SK-N-SH treated with all-trans-retinoic acid at 6 μM for 48 hours (cell line): ENCODE results near the gene DPP8.

ENCODE experiments used
- ATAC-seq: fragments of 200-7000 bp; cut with Tn5 transposase; 3 replicates; pipeline ENCODE4 v1.9.1; 2020; ENCODE audit warnings: mild to moderate bottlenecking, moderate library complexity
- ARNTL ChIP-seq: fragments of 450-650 bp; formaldehyde crosslinking; IDR thresholded peaks from 2 replicates; pipeline ENCODE4 v1.5.0; 2020; ENCODE audit warnings: low read depth, mild to moderate bottlenecking, moderate library complexity, borderline replicate concordance
- BACH2 ChIP-seq: fragments of 250-450 bp; sonication (Bioruptor Pico); IDR thresholded peaks from 2 replicates; pipeline ENCODE4 v1.9.0; 2021; ENCODE audit warnings: mild to moderate bottlenecking, borderline replicate concordance
- ISL1 ChIP-seq: fragments of 250-450 bp; sonication (Bioruptor Pico); IDR thresholded peaks from 2 replicates; pipeline ENCODE4 v2.1.2; 2022; ENCODE audit warnings: mild to moderate bottlenecking, moderate library complexity
- OSR1 ChIP-seq: fragments of 250-450 bp; sonication (Bioruptor Pico); IDR thresholded peaks from 2 replicates; pipeline ENCODE4 v1.8.0; 2022; ENCODE audit warnings: moderate library complexity, mild to moderate bottlenecking, inconsistent platforms
- PPARA ChIP-seq: fragments of 250-450 bp; sonication (Bioruptor Pico); IDR thresholded peaks from 2 replicates; pipeline ENCODE4 v1.5.0; 2020; ENCODE audit warnings: mild to moderate bottlenecking, borderline replicate concordance
- RARB ChIP-seq: fragments of 250-450 bp; sonication (Bioruptor Pico); IDR thresholded peaks from 2 replicates; pipeline ENCODE4 v1.8.0; 2021; ENCODE audit warnings: mild to moderate bottlenecking, moderate library complexity
- SNAI2 ChIP-seq: fragments of 250-450 bp; sonication (Bioruptor Pico); IDR thresholded peaks from 2 replicates; pipeline ENCODE4 v1.5.0; 2020; ENCODE audit warnings: mild to moderate bottlenecking, moderate library complexity
- TCF4 ChIP-seq: fragments of 250-450 bp; sonication (Bioruptor Pico); IDR thresholded peaks from 2 replicates; pipeline ENCODE4 v1.8.0; 2021; ENCODE audit warnings: mild to moderate bottlenecking, moderate library complexity, borderline replicate concordance
- TOX ChIP-seq: fragments of 250-450 bp; sonication (Bioruptor Pico); IDR thresholded peaks from 2 replicates; pipeline ENCODE4 v1.8.0; 2021; ENCODE audit warnings: mild to moderate bottlenecking, moderate library complexity, borderline replicate concordance
- ZC3H10 ChIP-seq: fragments of 250-450 bp; sonication (Bioruptor Pico); IDR thresholded peaks from 2 replicates; pipeline ENCODE4 v1.5.1; 2021; ENCODE audit warnings: mild to moderate bottlenecking, moderate library complexity
- ZNF8 ChIP-seq: fragments of 450-650 bp; formaldehyde crosslinking; IDR thresholded peaks from 2 replicates; pipeline ENCODE4 v1.5.0; 2020; ENCODE audit warnings: mild to moderate bottlenecking, moderate library complexity
- TF ChIP-seq, protein P1 (sequence below): fragments of 250-450 bp; sonication (Bioruptor Pico); IDR thresholded peaks from 2 replicates; pipeline ENCODE4 v1.5.1; 2021; ENCODE audit warnings: mild to moderate bottlenecking, moderate library complexity
- TF ChIP-seq, protein P2 (sequence below): fragments of 250-450 bp; sonication (Bioruptor Pico); IDR thresholded peaks from 2 replicates; pipeline ENCODE4 v1.5.0; 2020; ENCODE audit warnings: mild to moderate bottlenecking, moderate library complexity
- TF ChIP-seq, protein P3 (sequence below): fragments of 250-450 bp; sonication (Bioruptor Pico); IDR thresholded peaks from 2 replicates; pipeline ENCODE4 v1.5.1; 2020; ENCODE audit warnings: low read depth, mild to moderate bottlenecking, moderate library complexity
- TF ChIP-seq, protein P4 (sequence below): fragments of 250-450 bp; sonication (Bioruptor Pico); IDR thresholded peaks from 2 replicates; pipeline ENCODE4 v1.8.0; 2020; ENCODE audit warnings: mild to moderate bottlenecking, moderate library complexity, borderline replicate concordance
- TF ChIP-seq, protein P5 (sequence below): fragments of 250-450 bp; sonication (Bioruptor Pico); IDR thresholded peaks from 2 replicates; pipeline ENCODE4 v1.8.0; 2021; ENCODE audit warnings: low read depth, mild to moderate bottlenecking, moderate library complexity, borderline replicate concordance

Gene DPP8

DNA sequence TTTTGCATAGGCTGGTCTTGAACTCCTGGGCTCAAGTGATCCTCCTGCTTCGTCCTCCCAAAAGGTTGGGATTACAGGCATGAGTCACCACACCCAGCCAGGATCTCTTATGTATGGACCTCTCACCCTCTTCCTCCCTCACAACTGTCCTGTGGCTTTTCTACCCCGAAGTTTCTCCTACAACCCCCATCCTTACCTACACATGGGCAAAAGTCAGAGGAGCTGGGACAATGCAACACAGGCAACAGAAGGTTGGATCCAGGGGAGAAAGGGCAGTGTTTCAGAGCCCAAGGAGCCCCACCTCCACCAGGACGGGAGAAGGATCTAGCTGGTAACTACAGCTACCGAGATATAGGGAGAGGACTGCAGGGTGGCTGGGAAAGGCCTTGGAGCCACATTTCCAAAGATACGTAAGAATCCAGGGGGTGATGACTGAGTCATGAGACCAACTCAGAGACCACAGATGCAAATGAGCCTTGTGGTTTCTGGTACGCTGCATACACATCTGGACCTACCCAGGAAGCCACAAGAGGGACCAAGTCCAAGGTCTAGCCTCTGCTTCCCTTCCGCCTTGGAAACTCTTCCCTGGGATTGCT, 108.4 kb downstream of the DPP8 start (continued):
- TF ChIP-seq TCF4 (no peak), BACH2 (CRISPR knock-in tag) (no peak), RARB (no peak), SNAI2 (no peak)
- TF ChIP-seq, protein P1, sequence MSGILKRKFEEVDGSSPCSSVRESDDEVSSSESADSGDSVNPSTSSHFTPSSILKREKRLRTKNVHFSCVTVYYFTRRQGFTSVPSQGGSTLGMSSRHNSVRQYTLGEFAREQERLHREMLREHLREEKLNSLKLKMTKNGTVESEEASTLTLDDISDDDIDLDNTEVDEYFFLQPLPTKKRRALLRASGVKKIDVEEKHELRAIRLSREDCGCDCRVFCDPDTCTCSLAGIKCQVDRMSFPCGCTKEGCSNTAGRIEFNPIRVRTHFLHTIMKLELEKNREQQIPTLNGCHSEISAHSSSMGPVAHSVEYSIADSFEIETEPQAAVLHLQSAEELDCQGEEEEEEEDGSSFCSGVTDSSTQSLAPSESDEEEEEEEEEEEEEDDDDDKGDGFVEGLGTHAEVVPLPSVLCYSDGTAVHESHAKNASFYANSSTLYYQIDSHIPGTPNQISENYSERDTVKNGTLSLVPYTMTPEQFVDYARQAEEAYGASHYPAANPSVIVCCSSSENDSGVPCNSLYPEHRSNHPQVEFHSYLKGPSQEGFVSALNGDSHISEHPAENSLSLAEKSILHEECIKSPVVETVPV, result no peak

DNA sequence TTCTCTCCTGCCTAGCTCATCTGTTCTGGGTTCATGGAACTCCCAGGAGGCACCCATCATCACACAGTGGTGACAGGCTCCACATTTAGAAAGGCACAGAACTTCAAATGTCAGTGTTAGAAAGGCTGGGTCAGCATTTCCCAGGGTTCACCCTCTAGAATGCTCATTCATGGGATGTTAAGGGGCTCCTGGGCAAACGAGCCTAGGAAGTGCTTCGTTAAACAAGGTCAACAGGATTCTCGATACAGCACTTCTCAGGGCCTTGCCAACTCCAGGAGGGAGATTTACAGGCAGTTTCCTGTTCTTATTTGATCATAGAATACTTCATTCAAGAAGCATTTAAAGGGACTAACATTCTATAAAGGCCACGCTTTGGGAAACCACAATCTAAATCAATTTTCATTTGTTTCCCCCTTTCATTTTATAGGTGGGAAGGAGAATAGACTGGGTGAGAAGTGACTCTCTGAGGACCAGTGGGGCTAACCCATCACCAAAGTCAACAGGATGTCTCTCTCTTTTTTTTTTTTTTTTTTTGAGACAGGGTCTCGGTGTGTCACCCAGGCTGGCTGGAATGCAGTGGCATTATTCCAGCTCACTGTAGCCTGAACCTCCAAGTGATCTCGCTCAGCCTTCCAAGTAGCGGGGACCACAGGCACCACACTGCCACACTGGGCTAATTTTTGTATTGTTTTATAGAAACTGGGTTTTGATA, 109.0 kb downstream of the DPP8 start:
- no peak for ATAC-seq

More for the DNA sequence above, 109.0 kb downstream of the DPP8 start:
- TF ChIP-seq, protein P1, result no peak
- no peak for TF ChIP-seq ARNTL (CRISPR knock-in tag)
- no peak for TF ChIP-seq TOX (CRISPR knock-in tag)
- TF ChIP-seq, protein P2, sequence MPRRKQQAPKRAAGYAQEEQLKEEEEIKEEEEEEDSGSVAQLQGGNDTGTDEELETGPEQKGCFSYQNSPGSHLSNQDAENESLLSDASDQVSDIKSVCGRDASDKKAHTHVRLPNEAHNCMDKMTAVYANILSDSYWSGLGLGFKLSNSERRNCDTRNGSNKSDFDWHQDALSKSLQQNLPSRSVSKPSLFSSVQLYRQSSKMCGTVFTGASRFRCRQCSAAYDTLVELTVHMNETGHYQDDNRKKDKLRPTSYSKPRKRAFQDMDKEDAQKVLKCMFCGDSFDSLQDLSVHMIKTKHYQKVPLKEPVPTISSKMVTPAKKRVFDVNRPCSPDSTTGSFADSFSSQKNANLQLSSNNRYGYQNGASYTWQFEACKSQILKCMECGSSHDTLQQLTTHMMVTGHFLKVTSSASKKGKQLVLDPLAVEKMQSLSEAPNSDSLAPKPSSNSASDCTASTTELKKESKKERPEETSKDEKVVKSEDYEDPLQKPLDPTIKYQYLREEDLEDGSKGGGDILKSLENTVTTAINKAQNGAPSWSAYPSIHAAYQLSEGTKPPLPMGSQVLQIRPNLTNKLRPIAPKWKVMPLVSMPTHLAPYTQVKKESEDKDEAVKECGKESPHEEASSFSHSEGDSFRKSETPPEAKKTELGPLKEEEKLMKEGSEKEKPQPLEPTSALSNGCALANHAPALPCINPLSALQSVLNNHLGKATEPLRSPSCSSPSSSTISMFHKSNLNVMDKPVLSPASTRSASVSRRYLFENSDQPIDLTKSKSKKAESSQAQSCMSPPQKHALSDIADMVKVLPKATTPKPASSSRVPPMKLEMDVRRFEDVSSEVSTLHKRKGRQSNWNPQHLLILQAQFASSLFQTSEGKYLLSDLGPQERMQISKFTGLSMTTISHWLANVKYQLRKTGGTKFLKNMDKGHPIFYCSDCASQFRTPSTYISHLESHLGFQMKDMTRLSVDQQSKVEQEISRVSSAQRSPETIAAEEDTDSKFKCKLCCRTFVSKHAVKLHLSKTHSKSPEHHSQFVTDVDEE (CRISPR knock-in tag), result no peak
- TF ChIP-seq, protein P3, sequence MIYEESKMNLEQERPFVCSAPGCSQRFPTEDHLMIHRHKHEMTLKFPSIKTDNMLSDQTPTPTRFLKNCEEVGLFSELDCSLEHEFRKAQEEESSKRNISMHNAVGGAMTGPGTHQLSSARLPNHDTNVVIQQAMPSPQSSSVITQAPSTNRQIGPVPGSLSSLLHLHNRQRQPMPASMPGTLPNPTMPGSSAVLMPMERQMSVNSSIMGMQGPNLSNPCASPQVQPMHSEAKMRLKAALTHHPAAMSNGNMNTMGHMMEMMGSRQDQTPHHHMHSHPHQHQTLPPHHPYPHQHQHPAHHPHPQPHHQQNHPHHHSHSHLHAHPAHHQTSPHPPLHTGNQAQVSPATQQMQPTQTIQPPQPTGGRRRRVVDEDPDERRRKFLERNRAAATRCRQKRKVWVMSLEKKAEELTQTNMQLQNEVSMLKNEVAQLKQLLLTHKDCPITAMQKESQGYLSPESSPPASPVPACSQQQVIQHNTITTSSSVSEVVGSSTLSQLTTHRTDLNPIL (CRISPR knock-in tag), result no peak
- TF ChIP-seq ISL1, result no peak
- no peak for TF ChIP-seq ZNF8 (CRISPR knock-in tag)
- TF ChIP-seq OSR1 (CRISPR knock-in tag), result no peak
- TF ChIP-seq, protein P4, sequence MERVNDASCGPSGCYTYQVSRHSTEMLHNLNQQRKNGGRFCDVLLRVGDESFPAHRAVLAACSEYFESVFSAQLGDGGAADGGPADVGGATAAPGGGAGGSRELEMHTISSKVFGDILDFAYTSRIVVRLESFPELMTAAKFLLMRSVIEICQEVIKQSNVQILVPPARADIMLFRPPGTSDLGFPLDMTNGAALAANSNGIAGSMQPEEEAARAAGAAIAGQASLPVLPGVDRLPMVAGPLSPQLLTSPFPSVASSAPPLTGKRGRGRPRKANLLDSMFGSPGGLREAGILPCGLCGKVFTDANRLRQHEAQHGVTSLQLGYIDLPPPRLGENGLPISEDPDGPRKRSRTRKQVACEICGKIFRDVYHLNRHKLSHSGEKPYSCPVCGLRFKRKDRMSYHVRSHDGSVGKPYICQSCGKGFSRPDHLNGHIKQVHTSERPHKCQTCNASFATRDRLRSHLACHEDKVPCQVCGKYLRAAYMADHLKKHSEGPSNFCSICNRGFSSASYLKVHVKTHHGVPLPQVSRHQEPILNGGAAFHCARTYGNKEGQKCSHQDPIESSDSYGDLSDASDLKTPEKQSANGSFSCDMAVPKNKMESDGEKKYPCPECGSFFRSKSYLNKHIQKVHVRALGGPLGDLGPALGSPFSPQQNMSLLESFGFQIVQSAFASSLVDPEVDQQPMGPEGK (CRISPR knock-in tag), result no peak
- TF ChIP-seq PPARA, result no peak
- TF ChIP-seq SNAI2, result no peak
- TF ChIP-seq, protein P5, sequence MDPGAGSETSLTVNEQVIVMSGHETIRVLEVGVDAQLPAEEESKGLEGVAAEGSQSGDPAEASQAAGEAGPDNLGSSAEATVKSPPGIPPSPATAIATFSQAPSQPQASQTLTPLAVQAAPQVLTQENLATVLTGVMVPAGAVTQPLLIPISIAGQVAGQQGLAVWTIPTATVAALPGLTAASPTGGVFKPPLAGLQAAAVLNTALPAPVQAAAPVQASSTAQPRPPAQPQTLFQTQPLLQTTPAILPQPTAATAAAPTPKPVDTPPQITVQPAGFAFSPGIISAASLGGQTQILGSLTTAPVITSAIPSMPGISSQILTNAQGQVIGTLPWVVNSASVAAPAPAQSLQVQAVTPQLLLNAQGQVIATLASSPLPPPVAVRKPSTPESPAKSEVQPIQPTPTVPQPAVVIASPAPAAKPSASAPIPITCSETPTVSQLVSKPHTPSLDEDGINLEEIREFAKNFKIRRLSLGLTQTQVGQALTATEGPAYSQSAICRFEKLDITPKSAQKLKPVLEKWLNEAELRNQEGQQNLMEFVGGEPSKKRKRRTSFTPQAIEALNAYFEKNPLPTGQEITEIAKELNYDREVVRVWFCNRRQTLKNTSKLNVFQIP (CRISPR knock-in tag), result no peak
- TF ChIP-seq ZC3H10 (CRISPR knock-in tag), result no peak
- no peak for TF ChIP-seq TCF4
- TF ChIP-seq, all 23 proteins: peak for 0
